H1 (cell line): ENCODE measurements around the gene KCNC3. TPM values are rescaled to one million over a fixed set of nuclear protein-coding genes. Genes with fewer than 3 reads are reported as not detected.

ENCODE experiments used
- CTCF ChIA-PET: fragments of 300-600 bp; sonication (Branson Sonifier 250); formaldehyde crosslinking; loops from one replicate; lab custom pipeline; 2021; ENCODE audit not compliant: partially characterized antibody; lab: Charles Lee
- POLR2A ChIA-PET: fragments of 300-600 bp; sonication (Branson Sonifier 250); formaldehyde crosslinking; loops from one replicate; lab custom pipeline; 2021; ENCODE audit warnings: inconsistent platforms; ENCODE audit not compliant: partially characterized antibody; lab: Charles Lee
- DNase-seq, 2 experiments: peaks; one replicate each; pipeline versions ENCODE4 v3.0.0 to v3.0.0-alpha.2; 2010 to 2022; ENCODE audit warnings: low spot score in 2 of 2, low read depth in 1 of 2, mixed read lengths in 1 of 2
- FAIRE-seq: peaks from 2 replicates; lab custom pipeline; 2011; peaks lifted over from hg19 to GRCh38; lab: Jason Lieb, UNC
- H2AFZ ChIP-seq: 2 replicates; pipeline ENCODE4 v1.8.1; 2012; ENCODE audit warnings: low read length, inconsistent platforms
- H2AK5ac ChIP-seq: 2 replicates; pipeline ENCODE4 v1.6.1; 2013; ENCODE audit warnings: low read depth, low read length
- H2BK120ac ChIP-seq: replicated peaks from 2 replicates; pipeline ENCODE3; 2013; ENCODE audit warnings: low read depth, low read length, inconsistent platforms
- H2BK12ac ChIP-seq: 2 replicates; pipeline ENCODE4 v1.6.1; 2013; ENCODE audit warnings: low read depth, low read length
- H2BK15ac ChIP-seq: 2 replicates; pipeline ENCODE4 v1.6.1; 2013; ENCODE audit warnings: low read length
- H2BK20ac ChIP-seq: 2 replicates; pipeline ENCODE4 v1.6.1; 2013; ENCODE audit warnings: low read length
- H2BK5ac ChIP-seq: 2 replicates; pipeline ENCODE4 v1.6.1; 2013; ENCODE audit warnings: low read depth, low read length
- H3K14ac ChIP-seq: 2 replicates; pipeline ENCODE4 v1.6.1; 2013; ENCODE audit warnings: inconsistent platforms; ENCODE audit not compliant: insufficient read length
- H3K18ac ChIP-seq: 2 replicates; pipeline ENCODE4 v1.6.1; 2013; ENCODE audit warnings: low read length; ENCODE audit errors: extremely low read depth
- H3K23ac ChIP-seq: 2 replicates; pipeline ENCODE4 v1.6.1; 2013; ENCODE audit warnings: inconsistent platforms; ENCODE audit not compliant: insufficient read length
- H3K23me2 ChIP-seq: 2 replicates; pipeline ENCODE4 v1.6.1; 2013; ENCODE audit warnings: low read depth, low read length
- H3K27ac ChIP-seq: 2 replicates; pipeline ENCODE4 v1.6.1; 2011; ENCODE audit warnings: low read depth, low read length, inconsistent platforms
- H3K27me3 ChIP-seq, 4 experiments: replicated peaks in 1 of 4; 1 replicate in 1 of 4; 2 replicates in 3 of 4; pipeline versions ENCODE4 v1.6.1 to v1.8.1; 2011 to 2013; ENCODE audit warnings: low read length in 3 of 4, mild to moderate bottlenecking in 3 of 4, inconsistent platforms in 2 of 4, mixed read lengths in 2 of 4, moderate library complexity in 1 of 4; ENCODE audit not compliant: control insufficient read depth in 3 of 4, insufficient read depth in 3 of 4; ENCODE audit errors: extremely low read depth in 1 of 4
- H3K36me3 ChIP-seq, 4 experiments: 2 replicates each; pipeline versions ENCODE4 v1.6.1 to v1.8.1; 2011 to 2013; ENCODE audit warnings: mild to moderate bottlenecking in 4 of 4, low read length in 3 of 4, moderate library complexity in 2 of 4, control low read depth in 1 of 4, inconsistent platforms in 1 of 4; ENCODE audit not compliant: insufficient read depth in 4 of 4, control insufficient read depth in 2 of 4
- H3K4ac ChIP-seq: replicated peaks from 2 replicates; pipeline ENCODE3; 2013; ENCODE audit warnings: low read length, low read depth, mixed read lengths, inconsistent platforms; ENCODE audit not compliant: insufficient read length
- H3K4me1 ChIP-seq, 4 experiments: replicated peaks in 1 of 4; 1 replicate in 1 of 4; 2 replicates in 3 of 4; pipeline versions ENCODE4 v1.6.1 to v1.8.1; 2011 to 2013; ENCODE audit warnings: low read length in 3 of 4, inconsistent platforms in 2 of 4, mixed read lengths in 1 of 4; ENCODE audit not compliant: insufficient read depth in 4 of 4, control insufficient read depth in 3 of 4
- H3K4me2 ChIP-seq, 2 experiments: 2 replicates each; pipeline versions ENCODE4 v1.6.1 to v1.8.1; 2011 to 2013; ENCODE audit warnings: low read depth in 2 of 2, low read length in 2 of 2, control low read depth in 1 of 2, inconsistent platforms in 1 of 2, mild to moderate bottlenecking in 1 of 2; ENCODE audit not compliant: insufficient read depth in 1 of 2
- H3K4me3 ChIP-seq, 4 experiments: fragments of 200-600, 300-600 bp in 1 of 4; sonication (generic), shearing (Covaris generic), sonication (Bioruptor Twin) in 1 of 4; 2 replicates each; pipeline versions ENCODE4 v1.5.1 to v1.8.1; 2011 to 2016; ENCODE audit warnings: low read length in 4 of 4, low read depth in 3 of 4, control low read depth in 2 of 4, inconsistent platforms in 2 of 4, mild to moderate bottlenecking in 2 of 4, mixed read lengths in 1 of 4, moderate library complexity in 1 of 4; ENCODE audit not compliant: insufficient read depth in 2 of 4; ENCODE audit errors: extremely low read depth in 1 of 4
- H3K56ac ChIP-seq: replicated peaks from 2 replicates; pipeline ENCODE3; 2013; ENCODE audit warnings: low read depth, mild to moderate bottlenecking, mixed read lengths, low read length, inconsistent platforms; ENCODE audit not compliant: insufficient read length
- H3K79me1 ChIP-seq: 2 replicates; pipeline ENCODE4 v1.6.1; 2013; ENCODE audit warnings: low read depth, low read length, control low read depth
- H3K79me2 ChIP-seq, 2 experiments: 2 replicates each; pipeline versions ENCODE4 v1.6.1 to v1.8.1; 2012 to 2013; ENCODE audit warnings: low read length in 2 of 2, mild to moderate bottlenecking in 2 of 2, inconsistent platforms in 1 of 2; ENCODE audit not compliant: insufficient read depth in 2 of 2, control insufficient read depth in 1 of 2
- H3K9ac ChIP-seq, 4 experiments: replicated peaks in 1 of 4; 1 replicate in 1 of 4; 2 replicates in 3 of 4; pipeline versions ENCODE4 v1.6.1 to v1.8.1; 2011 to 2013; ENCODE audit warnings: low read depth in 3 of 4, low read length in 3 of 4, control low read depth in 2 of 4, mild to moderate bottlenecking in 2 of 4, moderate library complexity in 2 of 4, inconsistent platforms in 1 of 4; ENCODE audit errors: extremely low read depth in 1 of 4
- H3K9me3 ChIP-seq, 2 experiments: 2 replicates each; pipeline versions ENCODE4 v1.6.1 to v1.8.1; 2012 to 2013; ENCODE audit warnings: mild to moderate bottlenecking in 2 of 2, moderate library complexity in 2 of 2, control low read depth in 1 of 2, inconsistent platforms in 1 of 2, low read depth in 1 of 2, low read length in 1 of 2, mixed read lengths in 1 of 2; ENCODE audit not compliant: insufficient read depth in 2 of 2
- H4K20me1 ChIP-seq, 2 experiments: replicated peaks in 1 of 2; 2 replicates each; pipeline versions ENCODE3 to v1.8.1; 2011 to 2013; ENCODE audit warnings: inconsistent platforms in 2 of 2, low read length in 2 of 2, mild to moderate bottlenecking in 1 of 2; ENCODE audit not compliant: insufficient read depth in 2 of 2, control insufficient read depth in 1 of 2
- H4K5ac ChIP-seq: 2 replicates; pipeline ENCODE4 v1.6.1; 2013; ENCODE audit warnings: low read length, low read depth, mixed read lengths, inconsistent platforms; ENCODE audit not compliant: insufficient read length
- H4K8ac ChIP-seq: 2 replicates; pipeline ENCODE4 v1.8.0; 2013; ENCODE audit warnings: mild to moderate bottlenecking, moderate library complexity, low read length, inconsistent platforms; ENCODE audit not compliant: insufficient read depth; ENCODE audit errors: extremely low read depth
- H4K91ac ChIP-seq: replicated peaks from 2 replicates; pipeline ENCODE3; 2013; ENCODE audit warnings: low read length, mixed read lengths, inconsistent platforms; ENCODE audit not compliant: insufficient read length
- BCL11A ChIP-seq, 2 experiments: IDR thresholded peaks; one replicate each; pipeline ENCODE4 v1.6.1; 2011; ENCODE audit warnings: low read depth in 2 of 2, low read length in 2 of 2, mild to moderate bottlenecking in 2 of 2
- CTCF ChIP-seq, 3 experiments: IDR thresholded peaks; 1 replicate in 2 of 3; 2 replicates in 1 of 3; pipeline versions ENCODE4 v1.5.1 to v1.6.1; 2011; ENCODE audit warnings: low read length in 3 of 3, mild to moderate bottlenecking in 3 of 3, inconsistent platforms in 2 of 3, low read depth in 1 of 3, moderate library complexity in 1 of 3; ENCODE audit not compliant: insufficient read depth in 1 of 3; ENCODE audit errors: control extremely low read depth in 1 of 3
- EGR1 ChIP-seq: IDR thresholded peaks from 2 replicates; pipeline ENCODE4 v1.6.1; 2011; ENCODE audit warnings: low read depth, low read length, borderline replicate concordance
- KDM4A ChIP-seq: IDR thresholded peaks from one replicate; pipeline ENCODE4 v1.7.1; 2012; ENCODE audit warnings: low read depth, mild to moderate bottlenecking, moderate library complexity, low read length, inconsistent platforms; ENCODE audit not compliant: severe bottlenecking
- MAX ChIP-seq: IDR thresholded peaks from 2 replicates; pipeline ENCODE4 v1.6.1; 2012; ENCODE audit warnings: inconsistent platforms
- SIN3A ChIP-seq, 2 experiments: IDR thresholded peaks in 1 of 2; conservative IDR thresholded peaks in 1 of 2; 2 replicates each; pipeline ENCODE4 v1.6.1; 2011 to 2012; ENCODE audit warnings: low read length in 2 of 2, improper control_type of control experiment in 1 of 2, low read depth in 1 of 2, mild to moderate bottlenecking in 1 of 2
- WGBS, 2 experiments: shearing (Covaris generic) in 1 of 2; methylation state at CpG; one replicate each; pipeline versions ENCODE4 v1.1.6 to v1.1.7; 2013 to 2015; ENCODE audit warnings: low lambda C conversion rate in 2 of 2, mixed read lengths in 2 of 2, inconsistent platforms in 1 of 2, low coverage in 1 of 2, missing lambda C conversion rate in 1 of 2; ENCODE audit not compliant: insufficient replicate concordance in 2 of 2, insufficient coverage in 1 of 2, insufficient read length in 1 of 2; ENCODE audit errors: extremely low coverage in 1 of 2, missing lambda C conversion rate in 1 of 2; 5-methylcytosine and 5-hydroxymethylcytosine counted together
- polyA plus RNA-seq, 7 experiments: library from polyadenylated mRNA; depleted of rRNA in 3 of 7; stranded (reverse) in 5 of 7; unstranded in 2 of 7; fragments of >200 nt in 5 of 7; fragments of 200-250 nt in 2 of 7; gene quantifications; 1 replicate in 5 of 7; 2 replicates in 1 of 7; 4 replicates in 1 of 7; pipeline versions ENCODE4 v1.2.1 to v1.2.3, GENCODE V29; 2011 to 2013; ENCODE audit warnings: missing spikeins in 2 of 7, mixed read lengths in 2 of 7
- total RNA-seq: library from RNA; stranded (reverse); fragmentation: NEBNext Ultra II Directional; extraction: Animal tissue kit (Norgen Biotek cat#: 25700); gene quantifications from 2 replicates; pipeline ENCODE4 v1.2.1, GENCODE V29; 2021

Gene KCNC3
- total and polyA plus RNA-seq, 2 of the 8 experiments (the other 6 are each of a cell fraction or from before 2014, with no cell fraction given), result 3.9 to 7.2 TPM

GRCh38 chr19:50368649-50369570, 39.7 kb upstream of the KCNC3 start:
- peaks cover 5% of the 10 kb centered on the region; the same call in 1 of the 2 replicates for H3K23me2 ChIP-seq
- no peak overlapping the region for H3K14ac ChIP-seq
- peak overlapping the region; percentile 93 for H3K18ac ChIP-seq
- no peak overlapping the region for H3K27ac ChIP-seq
- H2BK15ac ChIP-seq, result no peak overlapping the region
- no peaks in the 10 kb centered on the region; a peak in 1 of 7 replicates for H3K27me3 ChIP-seq
- H4K91ac ChIP-seq, result peak overlapping the region; percentile 91
- peak overlapping the region; percentile 70 to 92 for H3K4me2 ChIP-seq
- H3K4me1 ChIP-seq, result no peaks in the 10 kb centered on the region; a peak in 2 of 7 replicates
- H3K9me3 ChIP-seq, result no peaks in the 10 kb centered on the region
- peak overlapping the region; percentile 53 to 61 (median 56) for H3K9ac ChIP-seq
- peak overlapping the region; percentile 60 for H4K8ac ChIP-seq
- peak overlapping the region; percentile 76 for H2AFZ ChIP-seq
- peak overlapping the region; percentile 32 for H3K56ac ChIP-seq
- no peaks in the 10 kb centered on the region for H3K79me2 ChIP-seq
- H3K36me3 ChIP-seq, result no peaks in the 10 kb centered on the region
- DNase-seq (peak in 1 of 2 experiments; percentile 95), FAIRE-seq (peak; percentile 74)
- no peak overlapping the region for H2BK12ac ChIP-seq
- H3K4ac ChIP-seq, result peak overlapping the region; percentile 4
- H3K23ac ChIP-seq, result no peak overlapping the region
- H4K5ac ChIP-seq, result peak overlapping the region; percentile 92
- peak overlapping the region; percentile 54 to 72 (median 68) for H3K4me3 ChIP-seq
- POLR2A ChIA-PET, result interaction anchor here (0.7 to 4.8 kb wide), 13 partner anchors 16 to 115 kb away, joined by 3 to 28 read pairs (median 5); partner anchors contain the start of genes POLD1 and SPIB
- no peak overlapping the region for H2BK20ac ChIP-seq
- H3K79me1 ChIP-seq, result no peaks in the 10 kb centered on the region
- H2AK5ac ChIP-seq, result no peak overlapping the region
- H2BK120ac ChIP-seq, result no peak overlapping the region
- no peaks in the 10 kb centered on the region for H4K20me1 ChIP-seq
- peak overlapping the region; percentile 36; the same call in 1 of the 2 replicates for H2BK5ac ChIP-seq
- CTCF ChIA-PET, result interaction anchor here (0.6 to 3.9 kb wide), 36 partner anchors 9 to 728 kb away, joined by 3 to 22 read pairs (median 4); no protein-coding TSS in a partner anchor
- 20% methylated on average over 33 of the region's 34 CpGs; no CpG with 5 or more reads in 1 of the 2 experiments for WGBS, 2 experiments
- peak; percentile 70 to 92 (median 85) for TF ChIP-seq CTCF (IDR thresholded peaks at IDR 0.05; ENCODE audit: control extremely low read depth in 1 of 3, insufficient read depth in 1 of 3, low read depth in 1 of 3, low read length in 3 of 3)
- peak; percentile 68 for TF ChIP-seq MAX
- no peak for TF ChIP-seq EGR1
- TF ChIP-seq KDM4A, result peak; percentile 23
- no peak for TF ChIP-seq BCL11A (IDR thresholded peaks at IDR 0.05; ENCODE audit: low read depth in 2 of 2, low read length in 2 of 2)
- TF ChIP-seq SIN3A (conservative IDR thresholded peaks at IDR 0.05 in 1 of 2, IDR thresholded peaks at IDR 0.05 in 1 of 2; ENCODE audit: low read depth in 1 of 2, low read length in 2 of 2), result 0 out of 4 replicates have a peak, but pooled peaks of 1 of the 2 experiments have one; percentile 63
